GM12878 (cell line): ENCODE data around the gene SBNO2.

Experiments used
- CTCF ChIP-seq, 3 experiments: IDR thresholded peaks in 2 of 3; conservative IDR thresholded peaks in 1 of 3; 2 replicates each; pipeline ENCODE4 v1.5.1; 2011; ENCODE audit warnings: low read depth in 3 of 3, low read length in 3 of 3, mild to moderate bottlenecking in 3 of 3, control low read depth in 2 of 3, moderate library complexity in 2 of 3, inconsistent platforms in 1 of 3, mixed read lengths in 1 of 3; ENCODE audit not compliant: control insufficient read depth in 2 of 3, insufficient read depth in 1 of 3; ENCODE audit errors: extremely low read depth in 1 of 3
- POLR2A ChIP-seq: IDR thresholded peaks from 2 replicates; pipeline ENCODE4 v1.6.1; 2011; ENCODE audit warnings: low read depth, mild to moderate bottlenecking, low read length
- ZBTB4 ChIP-seq: fragments of 450-650 bp; formaldehyde crosslinking; IDR thresholded peaks from 2 replicates; pipeline ENCODE4 v1.4.0; 2022; ENCODE audit warnings: mild to moderate bottlenecking, moderate library complexity

GRCh38 chr19:1093330-1093729 is 80.7 kb downstream of the SBNO2 start:
- TF ChIP-seq POLR2A (no peak), ZBTB4 (no peak), CTCF (IDR thresholded peaks at IDR 0.05 in 2 of 3, conservative IDR thresholded peaks at IDR 0.05 in 1 of 3; ENCODE audit: control insufficient read depth in 2 of 3, extremely low read depth in 1 of 3, insufficient read depth in 1 of 3, low read depth in 3 of 3, low read length in 3 of 3) (no peak)
